Islet of Langerhans (tissue), 1 donor: ENCODE measurements around the gene RGP1.

ENCODE experiments used
- FAIRE-seq: peaks from one replicate; lab custom pipeline; 2011; peaks lifted over from hg19 to GRCh38; lab: Jason Lieb, UNC

RGP1 gene, protein sequence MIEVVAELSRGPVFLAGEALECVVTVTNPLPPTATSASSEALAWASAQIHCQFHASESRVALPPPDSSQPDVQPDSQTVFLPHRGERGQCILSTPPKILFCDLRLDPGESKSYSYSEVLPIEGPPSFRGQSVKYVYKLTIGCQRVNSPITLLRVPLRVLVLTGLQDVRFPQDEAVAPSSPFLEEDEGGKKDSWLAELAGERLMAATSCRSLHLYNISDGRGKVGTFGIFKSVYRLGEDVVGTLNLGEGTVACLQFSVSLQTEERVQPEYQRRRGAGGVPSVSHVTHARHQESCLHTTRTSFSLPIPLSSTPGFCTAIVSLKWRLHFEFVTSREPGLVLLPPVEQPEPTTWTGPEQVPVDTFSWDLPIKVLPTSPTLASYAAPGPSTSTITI

DNA sequence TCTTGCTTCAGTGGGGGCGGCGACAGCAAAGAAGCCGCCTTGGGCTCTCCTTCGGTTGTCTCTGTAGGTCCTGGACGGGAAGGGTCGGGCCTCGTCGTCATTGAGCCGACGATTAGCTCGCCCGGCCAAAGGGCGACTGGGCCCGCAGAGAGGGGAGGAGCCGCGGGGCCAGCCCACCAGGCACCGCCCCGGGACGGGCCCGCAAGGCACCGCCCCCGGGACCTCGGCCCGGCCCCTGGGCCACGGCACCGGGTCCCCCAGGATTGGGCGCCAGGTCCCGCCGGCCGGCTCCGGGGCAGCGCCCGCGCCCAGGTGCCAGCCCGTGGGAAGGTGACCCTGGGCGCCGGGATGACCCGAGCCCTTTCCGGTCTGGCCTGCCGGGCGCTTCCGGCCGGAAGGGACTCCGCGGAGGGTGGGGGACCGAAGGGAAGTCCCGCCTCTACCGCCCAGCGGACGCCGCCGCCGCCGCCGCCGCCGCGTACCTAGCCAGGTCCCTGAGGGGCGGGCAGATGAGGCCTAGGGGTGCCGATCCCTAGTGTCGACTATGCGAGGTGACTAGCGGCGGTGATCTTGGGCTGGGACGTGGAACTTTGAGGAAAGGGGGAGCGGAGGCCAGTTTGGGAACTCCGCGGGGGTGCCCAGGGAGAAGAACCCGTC lies at the start of gene RGP1, which contains the start of gene GBA2:
TSS of gene RGP1 (plus strand) at position 430 of the 657 bp plus-strand sequence. CDS start 469 bp downstream, outside the sequence.
TSS of gene GBA2 (minus strand) at position 371 of the 657 bp plus-strand sequence. CDS start 524 bp downstream, outside the sequence.
- no peak for FAIRE-seq

DNA sequence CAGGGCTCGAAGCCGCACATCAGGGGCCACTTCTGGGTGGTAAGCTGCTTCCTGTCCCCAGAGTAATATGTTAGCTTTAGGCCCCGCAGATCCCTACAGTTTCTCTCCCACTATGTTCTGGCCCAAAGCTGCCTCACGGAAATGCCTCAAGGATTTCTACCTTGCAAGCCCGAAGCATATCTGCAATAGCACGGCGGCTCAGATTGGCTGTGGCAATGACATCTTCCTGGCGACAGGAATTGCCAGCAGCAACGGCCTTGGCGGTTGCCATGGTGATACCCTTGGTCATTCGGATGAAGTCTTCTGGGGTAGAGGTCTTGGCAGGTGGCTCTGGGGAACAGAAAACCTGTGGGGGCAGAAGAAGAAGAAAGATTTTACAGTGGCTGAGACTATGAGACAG lies 49.1 kb upstream of the RGP1 start:
- FAIRE-seq, result no peak

DNA sequence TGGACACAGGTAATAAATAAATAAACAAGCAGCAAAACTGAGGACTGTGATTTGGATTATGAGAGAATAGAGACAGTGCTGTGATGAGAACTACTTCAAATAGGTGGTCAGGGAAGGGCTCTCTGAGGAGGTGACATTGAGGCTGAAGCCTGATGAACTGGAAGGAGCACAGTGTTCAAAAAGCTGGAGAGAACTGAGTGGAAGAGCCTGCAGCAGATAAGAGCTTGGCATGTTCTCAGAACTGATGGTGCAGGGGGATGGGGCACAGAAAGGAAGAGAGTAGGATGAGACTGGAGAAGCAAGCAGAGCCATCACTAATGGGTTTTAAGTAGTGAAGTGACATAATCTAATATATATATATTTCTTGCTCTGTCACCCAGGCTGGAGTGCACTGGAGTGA lies 48.1 kb upstream of the RGP1 start:
- FAIRE-seq, result no peak

DNA sequence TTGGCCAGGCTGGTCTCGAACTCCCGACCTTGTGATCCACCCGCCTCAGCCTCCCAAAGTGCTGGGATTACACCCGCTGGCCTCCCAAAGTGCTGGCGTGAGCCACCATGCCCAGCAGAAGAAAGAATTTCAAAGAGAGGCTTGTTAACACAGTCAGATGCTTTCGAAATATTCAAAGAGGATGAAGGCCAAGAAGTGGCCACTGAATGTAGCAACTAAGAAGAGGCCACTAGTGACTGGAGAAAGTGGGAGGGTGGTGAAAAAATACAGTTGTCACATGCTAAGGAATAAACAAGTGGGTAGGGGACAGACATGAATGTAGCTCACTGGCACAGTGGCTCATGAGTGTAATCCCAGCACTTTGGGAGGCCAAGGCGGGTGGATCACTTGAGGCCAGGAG lies 46.4 kb upstream of the RGP1 start:
- no peak for FAIRE-seq

DNA sequence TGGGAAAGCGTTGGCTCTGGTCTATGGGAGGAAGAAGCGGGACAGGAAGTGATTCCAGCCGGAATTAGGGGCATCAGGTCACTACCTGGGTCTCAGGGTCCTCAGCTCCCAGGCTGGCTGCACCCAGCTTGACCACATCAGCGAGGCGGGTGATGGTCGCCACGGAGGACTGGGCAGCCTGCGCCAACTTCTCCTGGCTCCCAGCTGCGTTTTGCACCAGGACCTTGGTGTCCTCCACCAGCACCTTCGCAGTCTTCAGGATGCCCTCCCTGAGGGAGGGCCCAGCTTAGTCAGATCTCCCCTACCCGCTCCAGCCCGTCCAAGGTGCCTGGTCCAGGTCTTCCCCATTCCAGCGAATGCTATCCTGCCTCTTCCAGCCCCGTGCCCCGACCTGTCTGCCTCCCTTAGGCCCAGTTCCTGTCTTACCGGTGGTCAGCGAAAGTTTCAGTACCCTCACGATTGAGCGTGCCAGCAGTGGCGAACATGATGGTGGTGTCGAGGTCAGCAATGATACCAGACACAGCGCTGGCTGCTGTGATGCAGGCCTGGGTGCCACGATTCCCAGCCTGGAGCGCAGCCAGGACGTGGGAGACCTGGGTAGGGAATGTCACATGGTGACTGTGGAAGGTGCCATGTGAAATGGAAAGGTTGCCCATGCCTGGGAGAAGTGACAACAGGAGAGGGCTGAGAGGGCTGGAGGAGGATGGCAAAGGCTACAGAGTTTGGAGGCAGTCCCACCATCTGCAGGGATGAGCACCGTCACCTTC lies 45.0 kb upstream of the RGP1 start:
- no peak for FAIRE-seq

DNA sequence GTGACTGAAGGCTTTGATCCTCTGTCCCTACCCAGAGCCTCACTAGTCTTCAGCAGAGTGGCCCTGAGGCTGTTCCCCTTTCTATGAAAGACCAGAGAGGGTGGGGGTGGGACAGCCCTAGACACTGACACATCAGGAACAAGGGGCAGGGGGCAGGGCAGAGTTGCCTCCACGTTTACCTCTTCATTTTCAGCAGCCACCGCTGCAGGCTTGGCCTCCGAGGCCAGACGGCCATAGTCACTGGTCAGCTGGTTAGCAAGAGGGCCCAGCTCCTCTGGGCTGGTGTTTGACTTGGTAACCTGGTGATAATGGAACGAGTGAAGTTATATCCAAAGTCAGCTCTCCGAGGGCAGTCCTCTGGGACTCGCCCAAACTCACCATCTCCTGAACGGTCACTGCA lies 43.7 kb upstream of the RGP1 start:
- FAIRE-seq, result no peak

DNA sequence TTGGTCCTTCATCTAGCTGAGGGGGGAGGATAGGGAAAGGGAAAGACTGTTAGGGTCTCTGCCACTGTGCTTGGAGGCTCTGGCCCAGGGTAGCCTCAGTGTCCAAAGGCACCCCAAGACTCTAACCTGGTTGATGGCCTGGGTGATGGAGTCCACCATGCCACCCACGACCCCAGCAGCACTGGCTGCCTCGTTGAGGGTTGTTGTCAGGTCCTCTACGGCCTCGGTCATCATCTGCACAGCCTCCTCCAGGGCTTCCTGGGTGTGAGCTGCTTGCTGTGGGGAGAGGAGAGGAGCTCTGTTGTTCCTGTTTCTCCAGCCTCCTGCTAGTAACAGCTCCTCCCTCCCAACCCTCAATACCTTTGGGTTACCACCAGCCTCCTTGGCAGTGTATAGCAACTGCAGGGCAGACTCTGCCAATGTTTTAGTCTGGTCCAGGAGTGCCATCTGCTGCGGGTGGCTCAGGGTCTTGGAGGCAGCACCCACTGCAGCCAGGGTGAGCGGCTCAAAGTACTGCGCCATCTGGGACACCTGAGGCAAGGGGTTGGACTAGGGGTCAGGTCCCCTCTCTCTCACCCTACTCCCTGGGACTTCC lies 43.2 kb upstream of the RGP1 start:
- FAIRE-seq, result no peak

DNA sequence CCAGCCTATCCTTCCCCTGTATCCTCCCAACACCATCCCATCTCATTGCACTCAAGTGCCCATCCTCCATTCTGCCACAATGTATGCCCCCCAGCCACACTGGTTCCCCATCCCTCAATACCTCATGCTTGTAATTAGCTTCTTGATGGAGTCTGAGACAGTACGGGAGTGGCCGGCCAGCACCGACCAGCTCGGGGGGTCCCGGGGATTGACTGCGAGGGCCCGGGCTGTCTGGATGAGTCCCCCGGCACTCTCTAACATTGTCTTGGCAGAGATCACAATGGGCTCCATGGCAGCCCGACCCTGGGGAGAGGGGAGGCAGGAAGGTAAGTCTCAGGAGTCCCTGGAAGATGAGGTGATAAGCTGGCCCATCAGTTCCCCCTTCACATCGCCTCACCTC lies 42.1 kb upstream of the RGP1 start:
- no peak for FAIRE-seq

DNA sequence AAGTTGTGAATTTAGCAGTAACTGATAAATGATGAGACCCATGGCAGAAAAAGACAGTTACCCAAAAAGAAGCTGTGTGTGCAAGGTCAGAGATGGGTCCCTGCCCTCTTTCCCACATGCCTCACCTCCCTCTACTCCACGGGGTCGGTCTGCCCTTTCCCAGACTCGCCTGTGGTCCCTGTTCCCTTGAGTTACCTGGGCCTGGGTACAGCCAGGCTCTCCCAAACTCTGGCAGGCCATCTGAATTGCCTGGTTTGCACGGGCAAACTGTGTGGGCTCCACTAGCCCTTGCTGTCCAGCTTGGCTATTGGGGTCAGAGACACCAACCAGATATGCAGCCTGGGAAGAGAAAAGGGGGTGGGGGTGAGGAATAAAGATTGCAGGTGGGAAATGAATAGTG lies 40.9 kb upstream of the RGP1 start:
- FAIRE-seq, result no peak

DNA sequence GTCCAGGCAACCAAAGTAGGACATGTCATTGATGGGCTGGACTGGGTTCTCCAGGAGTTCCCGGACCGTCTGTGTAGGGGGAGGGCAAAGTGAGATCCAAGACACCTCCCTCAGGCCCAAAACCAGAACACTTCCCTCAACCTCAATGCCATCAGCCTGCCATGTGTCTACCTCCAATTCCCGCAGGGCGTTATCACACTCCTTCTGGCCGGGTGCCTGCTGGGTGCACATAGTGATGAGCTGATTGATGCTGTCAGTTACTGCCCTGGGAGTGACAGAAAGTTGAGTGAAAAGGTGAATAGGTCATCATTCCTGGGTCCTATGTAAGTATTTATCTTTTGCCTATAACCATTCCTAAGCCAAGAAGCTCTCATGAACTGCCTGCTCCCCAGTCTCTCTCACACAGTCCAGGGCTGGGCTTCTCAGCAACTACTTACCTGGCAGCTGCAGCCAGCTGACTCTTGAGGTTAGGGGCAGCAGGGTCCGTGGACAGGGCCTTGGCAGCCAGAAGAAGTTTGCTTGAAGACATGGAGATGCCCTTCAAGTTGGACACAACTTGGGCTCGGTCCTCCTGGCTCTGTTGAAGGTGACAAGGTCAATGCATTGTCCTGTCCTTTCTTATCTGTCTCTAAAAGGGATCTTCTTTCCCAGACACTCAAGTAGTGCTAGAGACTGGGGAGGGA lies 38.1 kb upstream of the RGP1 start:
- no peak for FAIRE-seq

DNA sequence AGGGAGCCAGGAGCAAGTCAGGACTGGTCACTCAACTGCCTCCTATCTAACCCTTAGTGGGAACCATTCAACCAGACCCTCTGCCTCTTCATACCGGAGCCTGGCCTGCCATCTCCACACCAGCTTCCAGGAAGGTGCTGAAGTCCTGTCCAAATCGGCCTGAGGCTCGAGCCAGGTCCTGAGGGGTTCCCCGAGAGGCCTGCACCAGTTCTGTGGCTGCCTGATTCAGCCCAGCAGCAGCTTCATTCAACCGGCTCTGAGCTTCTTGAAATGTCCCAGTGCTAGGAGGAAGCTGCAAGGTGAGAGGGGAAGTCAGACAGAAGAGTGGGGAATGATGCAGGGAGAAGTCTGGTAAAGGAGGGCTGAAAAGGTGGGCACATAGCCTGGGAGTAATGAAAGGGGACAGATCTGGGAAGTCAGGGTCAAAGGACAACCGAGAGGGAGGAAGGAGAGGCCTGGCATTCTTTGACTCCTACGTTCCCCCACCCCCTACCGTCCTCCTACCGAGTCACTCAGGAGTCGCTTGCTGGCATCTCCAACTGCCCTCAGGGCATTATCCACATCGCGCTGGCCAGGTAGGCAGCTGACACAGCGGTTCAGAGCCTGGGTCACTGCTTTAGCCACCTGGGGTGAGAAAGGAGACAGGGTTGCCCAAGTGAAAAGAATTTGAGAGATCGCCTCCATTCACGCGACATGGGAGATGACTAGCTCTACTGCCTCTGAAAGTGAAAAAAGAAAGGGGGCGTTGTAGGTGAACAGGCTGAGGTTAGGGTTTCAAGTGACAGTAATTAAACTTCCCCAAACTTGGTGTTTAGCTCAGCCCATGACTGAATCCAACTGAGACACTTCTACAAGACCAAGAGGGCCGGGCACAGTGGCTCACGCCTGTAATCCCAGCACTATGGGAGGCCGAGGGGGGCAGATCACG lies 37.3 kb upstream of the RGP1 start:
- no peak for FAIRE-seq

DNA sequence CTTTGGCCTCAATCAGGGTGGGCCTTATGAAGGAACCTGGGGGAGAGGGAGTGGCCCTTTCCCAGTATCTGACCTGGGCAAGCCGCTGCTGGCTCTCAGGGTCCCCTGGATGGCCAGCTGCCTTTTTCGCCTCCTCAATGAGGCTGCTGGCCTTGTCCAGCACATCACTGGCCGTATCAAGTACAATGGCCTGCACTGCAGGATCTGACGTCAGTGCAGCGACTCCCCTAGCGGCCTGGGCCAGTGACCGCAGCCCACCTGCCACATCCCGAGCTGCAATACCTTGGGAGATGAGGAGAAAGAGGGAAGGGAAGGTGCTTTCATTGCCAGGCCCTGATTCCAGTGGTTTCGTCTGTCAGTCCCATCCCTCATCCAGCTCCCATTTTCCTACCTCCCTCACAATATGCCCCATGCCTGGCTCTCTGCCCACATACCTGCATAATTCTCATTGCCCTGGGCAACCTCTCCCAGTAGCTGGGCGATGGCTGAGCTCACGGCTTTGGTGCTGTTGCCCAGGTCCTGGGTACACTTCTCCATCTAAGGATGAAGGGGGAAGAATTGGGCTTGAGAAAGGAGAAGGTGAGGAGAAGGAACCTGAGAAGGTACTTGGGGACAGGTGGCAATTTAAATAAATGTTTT lies 36.2 kb upstream of the RGP1 start:
- no peak for FAIRE-seq

DNA sequence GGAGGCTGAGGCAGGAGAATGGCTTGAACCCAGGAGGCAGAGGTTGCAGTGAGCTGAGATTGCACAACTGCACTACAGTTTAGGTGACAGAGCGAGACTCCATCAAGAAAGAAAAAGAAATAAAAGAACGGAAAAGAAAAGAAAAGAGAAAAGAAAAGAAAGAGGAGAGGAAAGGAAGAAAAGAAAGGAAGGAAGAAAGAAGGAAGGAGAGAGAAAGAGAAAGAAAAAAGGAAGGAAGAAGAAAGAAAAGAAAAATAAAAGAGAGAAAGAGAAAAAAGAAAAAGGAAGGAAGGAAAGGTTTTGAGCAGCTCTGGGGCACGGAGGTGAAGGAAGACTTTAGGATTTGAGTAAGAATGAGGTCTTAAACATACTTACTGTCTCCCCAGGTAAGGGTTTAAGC lies 35.5 kb upstream of the RGP1 start:
- no peak for FAIRE-seq

DNA sequence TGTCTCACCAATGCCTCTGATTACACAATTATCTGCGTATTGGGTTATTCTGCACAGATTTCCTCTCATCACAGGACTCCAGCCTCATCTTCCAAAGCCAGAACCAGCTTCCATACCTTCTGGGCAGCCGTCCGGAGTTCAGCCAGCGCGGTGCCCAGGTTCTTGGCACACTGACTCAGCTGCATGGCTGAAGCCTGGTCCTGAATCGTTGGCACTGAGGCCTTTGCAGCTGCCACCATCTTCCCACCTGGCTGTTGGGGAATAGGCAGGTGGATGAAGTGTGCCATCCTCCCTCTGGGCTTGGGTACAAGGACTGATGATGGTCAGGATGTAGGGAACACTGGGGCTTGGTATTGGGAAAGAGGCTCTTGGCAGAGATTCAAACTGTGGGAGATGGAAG lies 35.0 kb upstream of the RGP1 start:
- no peak for FAIRE-seq

DNA sequence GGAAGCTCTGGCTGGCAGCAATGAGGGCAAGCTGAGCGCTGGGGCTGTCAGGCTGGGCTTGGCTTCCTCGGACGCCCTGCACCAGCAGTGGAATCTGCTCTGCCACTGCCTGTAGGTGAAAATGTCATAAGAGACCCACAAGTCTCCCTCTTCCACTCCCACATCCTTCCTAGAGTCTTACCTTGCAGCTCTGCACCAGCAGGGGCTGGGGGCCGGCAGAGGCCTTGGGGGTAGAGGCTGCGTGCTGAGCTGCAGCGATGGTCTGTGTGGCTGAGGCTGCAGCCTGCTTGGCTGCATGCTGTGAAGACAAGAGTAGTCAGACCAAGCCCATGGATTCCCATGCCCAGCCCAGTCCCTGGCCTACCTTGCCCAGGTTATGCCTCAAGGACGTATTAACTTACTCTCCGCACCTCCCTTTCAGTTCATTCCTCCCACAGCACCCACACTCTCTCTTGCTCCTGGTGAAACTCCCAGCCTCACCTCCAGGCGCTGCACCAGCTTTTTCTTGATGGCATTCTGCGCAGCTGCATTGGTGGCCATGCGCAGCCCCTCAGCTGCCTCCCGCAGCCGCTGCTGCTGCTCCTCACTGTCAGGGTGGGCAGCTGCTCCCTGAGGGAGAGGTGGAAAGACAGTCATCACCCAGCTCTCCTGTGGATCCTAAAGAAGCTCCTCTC lies 34.4 kb upstream of the RGP1 start:
- FAIRE-seq, result no peak

DNA sequence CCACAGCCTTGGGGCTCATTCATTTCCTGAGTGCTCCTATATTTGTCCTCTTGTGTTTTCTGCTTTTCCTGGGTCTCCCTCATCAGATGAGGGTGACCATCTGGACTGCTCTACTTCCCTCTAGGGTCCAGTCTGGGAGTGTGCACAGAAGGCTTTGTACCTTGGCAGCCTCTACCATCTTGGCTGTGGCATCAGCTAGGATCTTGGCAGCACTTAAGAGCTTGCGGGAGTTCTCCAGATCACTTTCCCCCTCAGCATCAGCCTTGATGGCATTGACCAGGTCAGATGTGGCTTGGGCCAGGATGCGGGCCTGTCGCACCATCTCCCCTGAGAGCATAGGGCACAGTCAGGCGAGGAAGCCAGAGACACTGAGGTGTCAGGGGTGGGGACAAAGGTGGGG lies 32.9 kb upstream of the RGP1 start:
- FAIRE-seq, result no peak

DNA sequence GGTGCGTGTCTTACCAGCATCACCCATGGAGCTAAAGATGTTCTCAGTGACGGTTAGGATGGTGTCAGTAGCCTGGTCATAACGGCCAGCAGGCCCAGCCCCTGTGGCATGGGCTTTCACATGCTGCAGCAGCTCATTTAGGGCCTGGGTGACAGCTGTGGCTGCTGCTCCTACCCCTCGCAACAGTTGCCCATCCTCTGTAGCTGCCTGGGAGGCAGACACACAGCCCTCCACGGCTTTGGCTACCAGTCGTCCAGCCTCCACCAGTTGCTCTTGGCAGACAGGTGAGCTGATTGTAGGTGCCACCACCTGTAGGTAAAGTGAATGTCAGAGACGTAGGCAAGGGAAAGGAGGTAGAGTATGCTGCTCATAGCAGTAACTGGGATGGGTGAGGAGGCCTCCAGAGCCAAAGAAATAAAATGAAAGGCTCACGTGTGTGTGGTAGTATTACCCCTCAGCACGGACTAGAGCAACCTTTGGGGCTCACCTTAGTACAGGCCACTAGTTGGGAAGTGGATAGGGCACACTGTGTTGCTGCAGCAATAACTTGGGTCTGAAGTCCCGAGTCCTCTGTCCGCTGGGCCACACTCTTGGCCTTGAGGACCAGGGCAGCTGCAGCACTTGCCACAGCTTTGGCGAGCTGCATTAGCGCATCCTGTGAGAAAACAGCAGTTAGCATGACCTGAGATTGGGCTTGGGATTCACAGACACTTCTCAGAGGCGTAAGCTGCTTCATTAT lies 31.8 kb upstream of the RGP1 start:
- no peak for FAIRE-seq

DNA sequence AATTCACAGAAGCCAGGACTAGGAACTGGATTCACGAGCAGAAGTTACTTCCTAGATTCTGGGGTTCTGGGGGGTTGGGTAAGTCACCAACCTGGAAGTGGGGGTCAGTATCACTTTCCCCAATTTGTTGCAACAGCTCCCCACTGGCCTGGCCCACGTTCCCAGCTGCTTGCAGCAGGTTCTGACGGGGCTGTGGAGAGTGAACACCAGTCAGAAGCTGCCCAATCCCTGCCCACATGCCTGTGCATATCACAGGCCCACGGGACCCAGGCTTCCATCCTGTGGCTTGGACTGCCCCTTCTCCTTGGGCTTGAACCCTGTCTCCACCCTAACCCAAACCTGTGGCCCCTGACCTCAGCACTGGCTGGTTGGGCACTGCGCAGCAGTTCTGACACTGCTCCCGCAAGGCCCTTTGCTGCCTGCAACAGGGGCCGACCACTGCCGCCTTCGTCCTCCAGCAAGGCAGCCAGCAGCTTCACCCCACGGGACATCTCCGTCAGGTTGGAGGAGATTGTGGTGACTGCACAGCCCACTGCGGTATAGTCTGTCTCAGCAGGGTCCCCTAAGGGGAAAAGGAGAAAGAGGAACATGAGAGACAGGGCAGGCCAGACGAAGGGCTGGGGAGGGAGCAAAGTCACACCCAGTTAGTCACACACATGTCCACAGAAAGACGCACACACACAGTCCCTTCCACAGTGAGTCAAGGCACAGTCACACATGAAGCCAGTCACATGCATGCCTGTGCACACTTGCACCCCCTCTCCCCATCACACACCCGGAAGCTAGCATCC lies 30.2 kb upstream of the RGP1 start:
- FAIRE-seq, result no peak
